Upper lobe of right lung (tissue), 1 donor: ENCODE measurements around the gene STX8. TPM values are rescaled to one million over a fixed set of nuclear protein-coding genes. Genes with fewer than 3 reads are reported as not detected.

ENCODE experiments used
- ATAC-seq: fragments of 200-7000 bp; cut with Tn5 transposase; one replicate; pipeline ENCODE4 v1.9.1; 2020; ENCODE audit warnings: mild to moderate bottlenecking, moderate library complexity
- DNase-seq: peaks from one replicate; pipeline ENCODE4 v3.0.0-alpha.2; 2020
- H3K27ac ChIP-seq: fragments of 200-600 bp; one replicate; pipeline ENCODE4 v1.8.0; 2022
- H3K27me3 ChIP-seq: fragments of 200-600 bp; one replicate; pipeline ENCODE4 v1.8.0; 2022; ENCODE audit warnings: mild to moderate bottlenecking
- H3K36me3 ChIP-seq: fragments of 200-600 bp; one replicate; pipeline ENCODE4 v1.8.0; 2022
- H3K4me1 ChIP-seq: fragments of 200-600 bp; one replicate; pipeline ENCODE4 v1.8.0; 2022
- H3K4me3 ChIP-seq: fragments of 200-600 bp; one replicate; pipeline ENCODE4 v1.8.0; 2022; ENCODE audit warnings: mild to moderate bottlenecking
- H3K9me3 ChIP-seq: fragments of 200-600 bp; one replicate; pipeline ENCODE4 v1.8.0; 2022
- CTCF ChIP-seq: fragments of 200-600 bp; IDR thresholded peaks from one replicate; pipeline ENCODE4 v1.8.0; 2022; ENCODE audit warnings: antibody characterized with exemption
- intact Hi-C: fragments of 100-400 bp; cut with DNase I; formaldehyde crosslinking; loops from one replicate; pipeline ENCODE4 v1.11.0; 2022
- total RNA-seq: library from RNA; stranded (reverse); fragmentation: NEBNext Ultra II Directional; extraction: Animal tissue kit (Norgen Biotek cat#: 25700); gene quantifications from one replicate; pipeline ENCODE4 v1.2.1, GENCODE V29; 2021
- donor health status: DM: no; HTN: yes; CAD: no; lungs with severe emphysema.

The STX8 gene
- total RNA-seq, 1 donor from 2014 or later = 52.5 TPM

- TF ChIP-seq CTCF = no peak
- no peaks in the 10 kb centered on the region for H3K27me3 ChIP-seq
- ATAC-seq = no peak
- intact Hi-C loops = no loop called here
- no peak overlapping the region for H3K4me3 ChIP-seq
- DNase-seq = no peak
- no peaks in the 10 kb centered on the region for H3K36me3 ChIP-seq
- peaks cover 10% of the 10 kb centered on the region for H3K9me3 ChIP-seq
- H3K4me1 ChIP-seq = no peaks in the 10 kb centered on the region
- no peak overlapping the region for H3K27ac ChIP-seq
These were observed 356.7 kb downstream of the STX8 start for GRCh38 chr17:9218911-9219310.

GRCh38 chr17:9218064-9218635 lies 357.5 kb downstream of the STX8 start:
- no peaks in the 10 kb centered on the region for H3K4me1 ChIP-seq
- no peak overlapping the region for H3K4me3 ChIP-seq
- ATAC-seq = no peak
- H3K9me3 ChIP-seq = peaks cover 10% of the 10 kb centered on the region
- no peaks in the 10 kb centered on the region for H3K27me3 ChIP-seq
- intact Hi-C loops = no loop called here
- no peaks in the 10 kb centered on the region for H3K36me3 ChIP-seq
- TF ChIP-seq CTCF = no peak
- no peak overlapping the region for H3K27ac ChIP-seq
- no peak for DNase-seq

- ATAC-seq = no peak
- DNase-seq = no peak
- Histone ChIP-seq H3K9me3 (peaks cover 10% of the 10 kb centered on the region), H3K4me1 (no peaks in the 10 kb centered on the region), H3K27ac (no peak overlapping the region), H3K27me3 (no peaks in the 10 kb centered on the region), H3K4me3 (no peak overlapping the region), H3K36me3 (no peaks in the 10 kb centered on the region)
- intact Hi-C loops = no loop called here
- TF ChIP-seq CTCF = no peak
These were observed 358.2 kb downstream of the STX8 start for GRCh38 chr17:9217151-9218056.

- no peak overlapping the region for H3K27ac ChIP-seq
- no peaks in the 10 kb centered on the region for H3K27me3 ChIP-seq
- peaks cover 10% of the 10 kb centered on the region for H3K9me3 ChIP-seq
- H3K4me3 ChIP-seq = no peak overlapping the region
- ATAC-seq (no peak), DNase-seq (no peak)
- TF ChIP-seq CTCF = no peak
- H3K4me1 ChIP-seq = no peaks in the 10 kb centered on the region
- intact Hi-C loops = no loop called here
- H3K36me3 ChIP-seq = no peaks in the 10 kb centered on the region
These were observed 360.2 kb downstream of the STX8 start for GRCh38 chr17:9215465-9215864.

GRCh38 chr17:9213303-9213640 lies 362.3 kb downstream of the STX8 start:
- ATAC-seq (no peak), DNase-seq (no peak)
- Histone ChIP-seq H3K9me3 (peaks cover 10% of the 10 kb centered on the region), H3K27me3 (no peaks in the 10 kb centered on the region), H3K4me3 (no peak overlapping the region), H3K4me1 (no peaks in the 10 kb centered on the region), H3K27ac (no peak overlapping the region), H3K36me3 (no peaks in the 10 kb centered on the region)
- intact Hi-C loops = no loop called here
- TF ChIP-seq CTCF = no peak
